TTC549 (cell line): ENCODE measurements around the gene KRTAP4-11.
"Not testable (repeated sequence)": the region's sequence is repeated elsewhere in the genome, so short reads cannot be mapped to it uniquely, and the experiment has no call there.

ENCODE experiments used
- FAIRE-seq: peaks from 2 replicates; lab custom pipeline; 2012; peaks lifted over from hg19 to GRCh38; lab: Jason Lieb, UNC

The KRTAP4-11 gene

GRCh38 chr17:41083427-41083826 lies 34.7 kb downstream of the KRTAP4-11 start:
- FAIRE-seq: not testable (repeated sequence)

GRCh38 chr17:41082626-41083025 lies 35.5 kb downstream of the KRTAP4-11 start:
- FAIRE-seq: no peak

GRCh38 chr17:41076788-41077187 lies 41.4 kb downstream of the KRTAP4-11 start:
- no peak for FAIRE-seq

- no peak for FAIRE-seq
Observed at GRCh38 chr17:41073676-41074075, 44.5 kb downstream of the KRTAP4-11 start.

- FAIRE-seq: no peak
Observed at GRCh38 chr17:41071606-41072360, 46.4 kb downstream of the KRTAP4-11 start.

- FAIRE-seq: no peak
Observed at GRCh38 chr17:41069031-41069430, 49.1 kb downstream of the KRTAP4-11 start.

GRCh38 chr17:41067281-41067680 lies 50.9 kb downstream of the KRTAP4-11 start:
- FAIRE-seq: no peak
